Tibial nerve (tissue), 4 donors: ENCODE measurements around the gene SFMBT2.

Experiments used
- EP300 ChIP-seq, 2 donors: sonication (generic); formaldehyde crosslinking; IDR thresholded peaks; one replicate each; pipeline ENCODE4 v1.6.1; 2017; ENCODE audit warnings: antibody characterized with exemption in 2 of 2, mild to moderate bottlenecking in 1 of 2
- POLR2A ChIP-seq, 2 donors: fragments of 450-650 bp; IDR thresholded peaks; one replicate each; pipeline ENCODE4 v1.6.1; 2017; ENCODE audit warnings: antibody characterized with exemption in 2 of 2, mild to moderate bottlenecking in 2 of 2, moderate library complexity in 2 of 2
- TF ChIP-seq, protein P1 (sequence below), 5 experiments: fragments of 200-600 bp in 3 of 5; fragments of 450-650 bp in 2 of 5; sonication (generic) in 3 of 5; IDR thresholded peaks; one replicate each; pipeline ENCODE4 v1.5.1; 2016 to 2019; ENCODE audit warnings: antibody characterized with exemption in 5 of 5, mild to moderate bottlenecking in 3 of 5, moderate library complexity in 2 of 5

DNA sequence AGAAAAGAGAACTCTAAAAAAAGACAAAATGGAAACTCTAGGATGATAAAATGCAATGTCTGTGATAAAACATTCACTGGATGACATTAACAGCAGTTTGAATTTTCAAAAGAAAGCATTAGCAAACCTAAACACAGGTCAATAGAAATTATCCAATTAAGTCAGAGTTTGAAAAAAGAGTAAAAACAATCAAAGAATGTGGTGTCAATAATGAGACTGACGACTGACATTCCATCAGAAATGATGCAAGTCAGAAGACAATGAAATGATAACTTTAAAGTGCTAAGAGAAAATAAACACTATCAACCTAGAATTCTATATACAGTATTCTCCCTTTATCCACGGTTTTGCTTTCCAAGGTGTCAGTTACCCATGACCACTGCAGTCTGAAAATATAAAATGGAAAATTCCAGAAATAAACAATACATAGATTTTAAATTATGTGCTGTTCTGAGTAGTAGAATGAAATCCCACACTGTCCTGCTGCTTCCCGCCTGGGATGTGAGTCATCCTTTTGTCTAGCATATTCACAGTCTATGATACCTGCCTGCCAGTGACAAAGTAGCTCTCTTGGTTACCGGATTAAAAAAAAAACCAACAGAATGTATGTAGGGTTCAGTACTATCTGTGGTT is 38.3 kb upstream of the SFMBT2 start:
- no peak for TF ChIP-seq POLR2A (IDR thresholded peaks at IDR 0.05)
- TF ChIP-seq, protein P1, sequence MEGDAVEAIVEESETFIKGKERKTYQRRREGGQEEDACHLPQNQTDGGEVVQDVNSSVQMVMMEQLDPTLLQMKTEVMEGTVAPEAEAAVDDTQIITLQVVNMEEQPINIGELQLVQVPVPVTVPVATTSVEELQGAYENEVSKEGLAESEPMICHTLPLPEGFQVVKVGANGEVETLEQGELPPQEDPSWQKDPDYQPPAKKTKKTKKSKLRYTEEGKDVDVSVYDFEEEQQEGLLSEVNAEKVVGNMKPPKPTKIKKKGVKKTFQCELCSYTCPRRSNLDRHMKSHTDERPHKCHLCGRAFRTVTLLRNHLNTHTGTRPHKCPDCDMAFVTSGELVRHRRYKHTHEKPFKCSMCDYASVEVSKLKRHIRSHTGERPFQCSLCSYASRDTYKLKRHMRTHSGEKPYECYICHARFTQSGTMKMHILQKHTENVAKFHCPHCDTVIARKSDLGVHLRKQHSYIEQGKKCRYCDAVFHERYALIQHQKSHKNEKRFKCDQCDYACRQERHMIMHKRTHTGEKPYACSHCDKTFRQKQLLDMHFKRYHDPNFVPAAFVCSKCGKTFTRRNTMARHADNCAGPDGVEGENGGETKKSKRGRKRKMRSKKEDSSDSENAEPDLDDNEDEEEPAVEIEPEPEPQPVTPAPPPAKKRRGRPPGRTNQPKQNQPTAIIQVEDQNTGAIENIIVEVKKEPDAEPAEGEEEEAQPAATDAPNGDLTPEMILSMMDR (IDR thresholded peaks at IDR 0.05): no peak
- no peak for TF ChIP-seq EP300 (IDR thresholded peaks at IDR 0.05)
